Astrocyte (in vitro differentiated cells and primary cell): ENCODE measurements around the gene ATG101.

Experiments used
- CTCF ChIP-seq: IDR thresholded peaks from 2 replicates; pipeline ENCODE4 v1.5.1; 2011; ENCODE audit warnings: low read depth, mild to moderate bottlenecking, inconsistent platforms, low read length, moderate library complexity; ENCODE audit not compliant: insufficient read depth
- EZH2 ChIP-seq: IDR thresholded peaks from 2 replicates; pipeline ENCODE4 v1.6.1; 2012; ENCODE audit warnings: mild to moderate bottlenecking, low read length, inconsistent platforms; ENCODE audit not compliant: insufficient read depth

DNA sequence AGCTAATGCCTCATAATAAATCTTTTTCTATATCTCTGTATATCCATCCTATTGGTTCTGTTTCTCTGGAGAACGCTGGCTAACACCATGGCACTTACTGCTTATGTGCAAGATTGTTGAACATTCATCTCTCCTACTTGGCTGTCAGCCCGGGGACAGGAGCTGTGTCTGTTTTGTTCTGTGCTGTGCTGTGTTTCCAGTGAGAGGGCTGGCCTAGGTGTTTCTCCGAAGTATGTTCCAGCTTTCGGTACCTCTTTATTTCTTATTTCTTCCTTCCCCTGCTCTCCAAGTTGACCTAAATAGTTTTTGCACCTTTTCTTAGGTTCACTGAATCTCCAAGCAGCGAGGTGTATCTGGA, 37.4 kb upstream of the ATG101 start:
- TF ChIP-seq EZH2 (no peak), CTCF (no peak)
